ENCODE measurements around the gene DIO3.

DNA sequence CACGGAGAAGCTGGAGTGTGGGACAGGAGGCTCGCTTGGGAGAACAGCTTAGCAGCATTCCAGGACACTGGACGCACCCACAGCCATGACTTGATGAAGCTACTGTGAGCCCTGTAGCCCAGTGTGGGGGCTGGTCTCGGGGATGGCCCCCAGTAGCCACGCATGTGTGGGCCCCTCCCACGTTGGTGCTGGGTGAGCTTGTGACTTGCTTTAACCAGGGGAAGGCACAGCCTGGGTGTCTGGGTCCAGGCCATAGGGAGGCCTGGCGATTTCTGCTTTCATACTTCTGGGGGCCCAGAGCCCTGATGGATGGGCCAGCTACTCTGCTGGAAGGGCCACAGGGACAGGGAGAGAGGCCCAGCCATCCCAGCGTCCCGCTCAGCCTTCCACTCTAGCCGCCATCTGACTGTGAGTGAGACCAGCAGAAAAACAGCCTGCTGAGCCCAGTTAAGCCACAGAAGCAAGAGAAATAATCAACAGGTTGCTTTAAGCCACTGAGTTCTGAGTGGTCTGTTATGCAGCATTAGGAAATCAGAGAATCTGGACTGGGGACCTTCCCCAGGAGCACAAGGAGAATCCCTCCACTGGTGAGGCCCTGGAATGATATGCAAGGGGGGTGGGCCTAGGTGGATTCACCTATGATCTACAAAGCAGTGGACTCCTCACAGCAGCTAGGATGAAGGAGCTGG, 16.1 kb downstream of the DIO3 start:
- TF ChIP-seq EZH2phosphoT487 (IDR thresholded peaks at IDR 0.05; ENCODE audit: borderline replicate concordance, low read depth, low read length) = no peak
- TF ChIP-seq, protein P1, sequence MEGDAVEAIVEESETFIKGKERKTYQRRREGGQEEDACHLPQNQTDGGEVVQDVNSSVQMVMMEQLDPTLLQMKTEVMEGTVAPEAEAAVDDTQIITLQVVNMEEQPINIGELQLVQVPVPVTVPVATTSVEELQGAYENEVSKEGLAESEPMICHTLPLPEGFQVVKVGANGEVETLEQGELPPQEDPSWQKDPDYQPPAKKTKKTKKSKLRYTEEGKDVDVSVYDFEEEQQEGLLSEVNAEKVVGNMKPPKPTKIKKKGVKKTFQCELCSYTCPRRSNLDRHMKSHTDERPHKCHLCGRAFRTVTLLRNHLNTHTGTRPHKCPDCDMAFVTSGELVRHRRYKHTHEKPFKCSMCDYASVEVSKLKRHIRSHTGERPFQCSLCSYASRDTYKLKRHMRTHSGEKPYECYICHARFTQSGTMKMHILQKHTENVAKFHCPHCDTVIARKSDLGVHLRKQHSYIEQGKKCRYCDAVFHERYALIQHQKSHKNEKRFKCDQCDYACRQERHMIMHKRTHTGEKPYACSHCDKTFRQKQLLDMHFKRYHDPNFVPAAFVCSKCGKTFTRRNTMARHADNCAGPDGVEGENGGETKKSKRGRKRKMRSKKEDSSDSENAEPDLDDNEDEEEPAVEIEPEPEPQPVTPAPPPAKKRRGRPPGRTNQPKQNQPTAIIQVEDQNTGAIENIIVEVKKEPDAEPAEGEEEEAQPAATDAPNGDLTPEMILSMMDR (conservative IDR thresholded peaks at IDR 0.05; ENCODE audit: low read length) = no peak
